ENCODE measurements around the gene RETN.

Gene RETN

GRCh38 chr19:7682175-7682855, 13.5 kb downstream of the RETN start:
- DNase-seq (ENCODE audit: low spot score) = no peak

GRCh38 chr19:7685546-7686445, 16.9 kb downstream of the RETN start:
- no peak for DNase-seq (ENCODE audit: low spot score)

GRCh38 chr19:7687177-7687576, 18.3 kb downstream of the RETN start:
- no peak for DNase-seq (ENCODE audit: low spot score)

GRCh38 chr19:7689165-7689564, 20.3 kb downstream of the RETN start:
- DNase-seq (ENCODE audit: low spot score) = no peak

- DNase-seq (ENCODE audit: low spot score) = no peak
These were observed 22.0 kb downstream of the RETN start for GRCh38 chr19:7690779-7691258.

GRCh38 chr19:7691497-7691896, 22.6 kb downstream of the RETN start:
- no peak for DNase-seq (ENCODE audit: low spot score)

GRCh38 chr19:7692417-7693088, 23.7 kb downstream of the RETN start:
- no peak for DNase-seq (ENCODE audit: low spot score)

GRCh38 chr19:7694499-7694898, 25.6 kb downstream of the RETN start:
- DNase-seq (ENCODE audit: low spot score) = no peak

GRCh38 chr19:7697721-7698287, 29.0 kb downstream of the RETN start:
- no peak for DNase-seq (ENCODE audit: low spot score)

- no peak for DNase-seq (ENCODE audit: low spot score)
These were observed 29.7 kb downstream of the RETN start for GRCh38 chr19:7698583-7698982.

GRCh38 chr19:7699003-7699402, 30.2 kb downstream of the RETN start:
- DNase-seq (ENCODE audit: low spot score) = no peak

- DNase-seq (ENCODE audit: low spot score) = peak; percentile 78
These were observed 30.9 kb downstream of the RETN start for GRCh38 chr19:7699417-7700401.

- DNase-seq (ENCODE audit: low spot score) = no peak
These were observed 32.3 kb downstream of the RETN start for GRCh38 chr19:7701049-7701653.

- DNase-seq (ENCODE audit: low spot score) = peak; percentile 84
These were observed 33.0 kb downstream of the RETN start, which contains the start of gene FCER2 for GRCh38 chr19:7701654-7702457. FCER2 (minus strand) TSS chr19:7702131; CDS start chr19:7699760, 2,371 bp downstream.

GRCh38 chr19:7703332-7703731, 34.5 kb downstream of the RETN start:
- DNase-seq (ENCODE audit: low spot score) = no peak

- no peak for DNase-seq (ENCODE audit: low spot score)
These were observed 35.6 kb downstream of the RETN start for GRCh38 chr19:7704280-7705060.

GRCh38 chr19:7705387-7706187, 36.7 kb downstream of the RETN start:
- DNase-seq (ENCODE audit: low spot score) = peak; percentile 57
